ENCODE data around the gene ADGRB3.
"Not testable (repeated sequence)": the region's sequence is repeated elsewhere in the genome, so short reads cannot be mapped to it uniquely, and the experiment has no call there.

The ADGRB3 gene

GRCh38 chr6:68973066-68973465 is 338.0 kb downstream of the ADGRB3 start:
- DNase-seq = no peak

- peak; percentile 88 for DNase-seq
Measured at GRCh38 chr6:68975064-68975463, 340.0 kb downstream of the ADGRB3 start.

GRCh38 chr6:68975816-68976215 is 340.7 kb downstream of the ADGRB3 start:
- peak; percentile 12 for DNase-seq

GRCh38 chr6:68976260-68976659 is 341.2 kb downstream of the ADGRB3 start:
- no peak for DNase-seq

- no peak for DNase-seq
Measured at GRCh38 chr6:68978411-68978810, 343.3 kb downstream of the ADGRB3 start.

- not testable (repeated sequence) for DNase-seq
Measured at GRCh38 chr6:68981668-68982067, 346.6 kb downstream of the ADGRB3 start.

- DNase-seq = no peak
Measured at GRCh38 chr6:68988698-68989097, 353.6 kb downstream of the ADGRB3 start.

GRCh38 chr6:68990317-68990716 is 355.2 kb downstream of the ADGRB3 start:
- DNase-seq = no peak

GRCh38 chr6:68993911-68994310 is 358.8 kb downstream of the ADGRB3 start:
- DNase-seq = no peak

- no peak for DNase-seq
Measured at GRCh38 chr6:68994521-68994920, 359.4 kb downstream of the ADGRB3 start.

GRCh38 chr6:69005199-69005598 is 370.1 kb downstream of the ADGRB3 start:
- DNase-seq = no peak

GRCh38 chr6:69007781-69008180 is 372.7 kb downstream of the ADGRB3 start:
- no peak for DNase-seq

- no peak for DNase-seq
Measured at GRCh38 chr6:69012211-69012610, 377.1 kb downstream of the ADGRB3 start.

GRCh38 chr6:69012876-69013275 is 377.8 kb downstream of the ADGRB3 start:
- peak; percentile 70 for DNase-seq

GRCh38 chr6:69018906-69019305 is 383.8 kb downstream of the ADGRB3 start:
- no peak for DNase-seq

GRCh38 chr6:69019832-69020231 is 384.8 kb downstream of the ADGRB3 start:
- no peak for DNase-seq

GRCh38 chr6:69022993-69023392 is 387.9 kb downstream of the ADGRB3 start:
- DNase-seq = no peak

- DNase-seq = no peak
Measured at GRCh38 chr6:69026243-69026642, 391.2 kb downstream of the ADGRB3 start.

- no peak for DNase-seq
Measured at GRCh38 chr6:69026715-69027114, 391.6 kb downstream of the ADGRB3 start.

GRCh38 chr6:69027861-69028260 is 392.8 kb downstream of the ADGRB3 start:
- DNase-seq = no peak

GRCh38 chr6:69038841-69039240 is 403.8 kb downstream of the ADGRB3 start:
- no peak for DNase-seq

- no peak for DNase-seq
Measured at GRCh38 chr6:69042297-69042696, 407.2 kb downstream of the ADGRB3 start.

GRCh38 chr6:69044534-69044933 is 409.5 kb downstream of the ADGRB3 start:
- DNase-seq = no peak

- no peak for DNase-seq
Measured at GRCh38 chr6:69059413-69059812, 424.3 kb downstream of the ADGRB3 start.

GRCh38 chr6:69061066-69061465 is 426.0 kb downstream of the ADGRB3 start:
- no peak for DNase-seq

GRCh38 chr6:69063401-69063800 is 428.3 kb downstream of the ADGRB3 start:
- DNase-seq = no peak

Data from NCI-H526 treated with DMSO at 0.1 percent for 48 hours (cell line).